ENCODE results near the gene MALSU1.

The MALSU1 gene

DNA sequence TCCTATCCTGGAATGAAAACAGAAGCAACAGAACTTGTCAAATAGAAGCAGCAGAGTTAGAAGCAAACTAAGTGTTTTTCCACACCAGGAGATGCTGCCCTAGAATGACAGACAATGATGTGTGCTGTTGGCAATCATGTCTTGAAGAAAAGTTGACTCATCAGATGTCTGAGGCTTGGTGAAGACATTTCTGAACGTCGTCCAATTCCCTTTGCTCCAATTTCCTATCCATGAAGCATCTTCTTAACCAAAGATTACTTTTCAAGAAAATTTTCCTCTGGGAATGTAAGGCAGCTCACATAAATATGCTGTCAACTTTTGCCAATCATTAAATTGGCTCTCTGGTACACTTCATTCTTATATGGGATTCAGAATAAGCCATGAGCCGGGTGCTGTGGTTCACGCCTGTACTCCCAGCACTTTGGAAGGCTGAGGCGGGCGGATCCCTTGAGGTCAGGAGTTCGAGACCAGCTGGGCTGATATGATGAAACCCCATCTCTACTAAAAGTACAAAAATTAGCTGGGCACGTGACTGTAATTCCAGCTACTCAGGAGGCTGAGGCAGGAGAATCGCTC, 34.6 kb downstream of the MALSU1 start:
- Histone ChIP-seq H2AFZ (ENCODE audit: low read depth, low read length) (no peak overlapping the region), H3K9me3 (ENCODE audit: low read length) (peaks cover 8% of the 10 kb centered on the region), H3K4me1 (ENCODE audit: insufficient read depth, low read length) (no peaks in the 10 kb centered on the region), H3K36me3 (ENCODE audit: insufficient read depth, low read length) (peaks cover 87% of the 10 kb centered on the region), H3K27me3 (ENCODE audit: insufficient read depth, low read length) (no peaks in the 10 kb centered on the region), H3K4me3 (ENCODE audit: low read length) (no peak overlapping the region)

- Histone ChIP-seq H3K4me1 (ENCODE audit: insufficient read depth, low read length) (no peaks in the 10 kb centered on the region), H3K4me3 (ENCODE audit: low read length) (no peak overlapping the region), H3K9me3 (ENCODE audit: low read length) (peaks cover 9% of the 10 kb centered on the region), H3K27me3 (ENCODE audit: insufficient read depth, low read length) (no peaks in the 10 kb centered on the region), H2AFZ (ENCODE audit: low read depth, low read length) (no peak overlapping the region), H3K36me3 (ENCODE audit: insufficient read depth, low read length) (peaks cover 90% of the 10 kb centered on the region)
Observed at GRCh38 chr7:23334482-23335056, 35.4 kb downstream of the MALSU1 start.

DNA sequence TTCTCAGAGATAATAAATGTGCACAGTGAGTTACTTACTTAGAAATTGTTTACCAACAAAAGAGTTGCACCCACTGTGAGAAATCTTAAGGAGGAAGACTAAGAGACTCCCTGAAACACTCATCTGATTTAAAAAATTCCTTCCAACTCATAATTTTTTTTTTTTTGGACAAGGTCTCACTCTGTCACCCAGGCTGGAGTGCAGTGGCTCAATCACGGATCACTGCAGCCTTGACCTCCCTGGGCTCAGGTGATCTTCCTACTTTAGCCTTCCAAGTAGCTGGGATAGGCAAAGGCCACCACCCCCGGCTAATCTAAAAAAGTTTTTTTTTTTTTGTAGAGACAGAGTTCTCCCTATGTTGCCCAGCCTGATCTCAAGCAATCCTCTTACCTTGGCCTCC, 36.0 kb downstream of the MALSU1 start:
- peaks cover 10% of the 10 kb centered on the region for H3K9me3 ChIP-seq (ENCODE audit: low read length)
- no peaks in the 10 kb centered on the region for H3K27me3 ChIP-seq (ENCODE audit: insufficient read depth, low read length)
- H3K4me3 ChIP-seq (ENCODE audit: low read length) = no peak overlapping the region
- no peak overlapping the region for H2AFZ ChIP-seq (ENCODE audit: low read depth, low read length)
- H3K4me1 ChIP-seq (ENCODE audit: insufficient read depth, low read length) = no peaks in the 10 kb centered on the region
- peaks cover 92% of the 10 kb centered on the region for H3K36me3 ChIP-seq (ENCODE audit: insufficient read depth, low read length)

- Histone ChIP-seq H3K4me3 (ENCODE audit: low read length) (no peak overlapping the region), H3K36me3 (ENCODE audit: insufficient read depth, low read length) (peaks cover 92% of the 10 kb centered on the region), H3K9me3 (ENCODE audit: low read length) (peaks cover 10% of the 10 kb centered on the region), H3K27me3 (ENCODE audit: insufficient read depth, low read length) (no peaks in the 10 kb centered on the region), H2AFZ (ENCODE audit: low read depth, low read length) (no peak overlapping the region), H3K4me1 (ENCODE audit: insufficient read depth, low read length) (no peaks in the 10 kb centered on the region)
Observed at GRCh38 chr7:23335621-23336020, 36.5 kb downstream of the MALSU1 start.

GRCh38 chr7:23336086-23336485, 36.9 kb downstream of the MALSU1 start:
- Histone ChIP-seq H3K4me3 (ENCODE audit: low read length) (no peak overlapping the region), H3K27me3 (ENCODE audit: insufficient read depth, low read length) (no peaks in the 10 kb centered on the region), H2AFZ (ENCODE audit: low read depth, low read length) (no peak overlapping the region), H3K4me1 (ENCODE audit: insufficient read depth, low read length) (no peaks in the 10 kb centered on the region), H3K36me3 (ENCODE audit: insufficient read depth, low read length) (peaks cover 93% of the 10 kb centered on the region), H3K9me3 (ENCODE audit: low read length) (peaks cover 10% of the 10 kb centered on the region)

GRCh38 chr7:23336799-23337283, 37.7 kb downstream of the MALSU1 start:
- H3K9me3 ChIP-seq (ENCODE audit: low read length) = peaks cover 10% of the 10 kb centered on the region
- H2AFZ ChIP-seq (ENCODE audit: low read depth, low read length) = no peak overlapping the region
- H3K4me1 ChIP-seq (ENCODE audit: insufficient read depth, low read length) = no peaks in the 10 kb centered on the region
- H3K27me3 ChIP-seq (ENCODE audit: insufficient read depth, low read length) = no peaks in the 10 kb centered on the region
- no peak overlapping the region for H3K4me3 ChIP-seq (ENCODE audit: low read length)
- peaks cover 95% of the 10 kb centered on the region for H3K36me3 ChIP-seq (ENCODE audit: insufficient read depth, low read length)

GRCh38 chr7:23337374-23337773, 38.2 kb downstream of the MALSU1 start:
- H3K4me3 ChIP-seq (ENCODE audit: low read length) = no peak overlapping the region
- no peaks in the 10 kb centered on the region for H3K27me3 ChIP-seq (ENCODE audit: insufficient read depth, low read length)
- H3K9me3 ChIP-seq (ENCODE audit: low read length) = peaks cover 10% of the 10 kb centered on the region
- no peak overlapping the region for H2AFZ ChIP-seq (ENCODE audit: low read depth, low read length)
- peaks cover 95% of the 10 kb centered on the region for H3K36me3 ChIP-seq (ENCODE audit: insufficient read depth, low read length)
- H3K4me1 ChIP-seq (ENCODE audit: insufficient read depth, low read length) = no peaks in the 10 kb centered on the region

DNA sequence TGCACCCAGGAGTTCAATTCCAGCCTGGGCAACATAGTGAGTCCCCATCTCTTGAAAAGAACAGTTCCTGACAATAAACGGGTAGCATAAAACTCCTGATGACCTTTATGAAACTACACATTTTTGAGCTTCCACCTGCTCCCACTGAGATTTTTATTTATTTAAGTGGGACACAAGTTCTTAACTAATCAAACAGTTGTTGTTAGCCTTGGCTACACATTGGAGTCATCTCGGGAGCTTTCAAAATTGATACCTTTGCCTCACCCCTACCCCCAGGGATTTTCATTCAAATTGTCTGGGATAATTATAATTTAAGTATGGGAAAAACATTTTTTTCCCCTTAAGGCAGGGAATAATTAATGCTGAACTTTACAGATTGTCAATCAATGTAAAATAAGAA, 39.3 kb downstream of the MALSU1 start:
- H3K4me1 ChIP-seq (ENCODE audit: insufficient read depth, low read length) = no peaks in the 10 kb centered on the region
- H3K4me3 ChIP-seq (ENCODE audit: low read length) = no peak overlapping the region
- peaks cover 95% of the 10 kb centered on the region for H3K36me3 ChIP-seq (ENCODE audit: insufficient read depth, low read length)

DNA sequence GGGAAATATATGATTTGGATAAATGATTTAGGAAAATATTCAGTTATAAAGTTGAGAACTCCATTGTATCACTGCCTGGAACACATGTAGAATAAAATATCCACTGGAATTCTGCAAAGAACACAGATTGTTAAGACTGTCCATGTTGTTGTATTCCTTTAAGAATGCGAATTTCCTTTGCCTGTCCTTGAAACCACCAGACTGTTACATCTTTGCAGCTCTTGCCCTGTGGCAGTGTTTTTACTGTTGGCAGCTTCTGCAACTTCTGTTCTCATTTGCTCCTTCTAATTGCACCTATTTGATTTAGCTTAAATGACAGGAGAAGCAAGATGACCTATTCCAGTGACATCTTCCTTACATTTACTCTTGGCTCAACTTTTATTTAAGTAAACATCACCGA, 39.7 kb downstream of the MALSU1 start:
- Histone ChIP-seq H2AFZ (ENCODE audit: low read depth, low read length) (no peak overlapping the region), H3K4me1 (ENCODE audit: insufficient read depth, low read length) (peaks cover 2% of the 10 kb centered on the region), H3K36me3 (ENCODE audit: insufficient read depth, low read length) (peaks cover 95% of the 10 kb centered on the region), H3K27me3 (ENCODE audit: insufficient read depth, low read length) (no peaks in the 10 kb centered on the region), H3K9me3 (ENCODE audit: low read length) (peaks cover 10% of the 10 kb centered on the region), H3K4me3 (ENCODE audit: low read length) (no peak overlapping the region)

More for the DNA sequence above, 39.3 kb downstream of the MALSU1 start:
- Histone ChIP-seq H3K27me3 (ENCODE audit: insufficient read depth, low read length) (no peaks in the 10 kb centered on the region), H3K9me3 (ENCODE audit: low read length) (peaks cover 10% of the 10 kb centered on the region), H2AFZ (ENCODE audit: low read depth, low read length) (no peak overlapping the region)

- H3K36me3 ChIP-seq (ENCODE audit: insufficient read depth, low read length) = peaks cover 90% of the 10 kb centered on the region
Observed at GRCh38 chr7:23341846-23342598, 42.9 kb downstream of the MALSU1 start.

DNA sequence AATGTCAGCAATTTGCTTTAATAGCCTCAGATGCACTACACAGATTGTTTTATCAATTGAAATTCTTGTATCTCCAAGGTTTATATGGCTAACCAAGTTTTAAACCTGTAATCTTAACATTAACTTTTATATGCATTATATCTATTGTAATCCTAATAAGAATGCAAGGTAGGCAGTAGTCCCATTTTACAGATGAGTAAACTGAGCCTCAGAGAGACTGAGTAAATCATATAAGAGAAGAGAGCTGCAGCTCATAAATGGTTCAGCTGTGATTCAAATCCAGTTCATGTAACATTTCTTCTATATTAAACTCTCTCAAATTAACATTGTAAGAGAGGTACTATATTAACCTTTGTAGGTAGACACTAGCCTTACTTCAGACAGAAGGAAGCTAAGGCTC, 44.0 kb downstream of the MALSU1 start:
- Histone ChIP-seq H3K4me1 (ENCODE audit: insufficient read depth, low read length) (peaks cover 13% of the 10 kb centered on the region), H3K27me3 (ENCODE audit: insufficient read depth, low read length) (no peaks in the 10 kb centered on the region), H3K36me3 (ENCODE audit: insufficient read depth, low read length) (peaks cover 90% of the 10 kb centered on the region), H3K9me3 (ENCODE audit: low read length) (peaks cover 2% of the 10 kb centered on the region), H3K4me3 (ENCODE audit: low read length) (no peak overlapping the region), H2AFZ (ENCODE audit: low read depth, low read length) (no peak overlapping the region)

More at GRCh38 chr7:23341846-23342598, 42.9 kb downstream of the MALSU1 start:
- Histone ChIP-seq H3K9me3 (ENCODE audit: low read length) (peaks cover 10% of the 10 kb centered on the region), H3K27me3 (ENCODE audit: insufficient read depth, low read length) (no peaks in the 10 kb centered on the region), H3K4me3 (ENCODE audit: low read length) (no peak overlapping the region), H3K4me1 (ENCODE audit: insufficient read depth, low read length) (peaks cover 13% of the 10 kb centered on the region), H2AFZ (ENCODE audit: low read depth, low read length) (no peak overlapping the region)

GRCh38 chr7:23343806-23344475, 44.8 kb downstream of the MALSU1 start:
- Histone ChIP-seq H3K9me3 (ENCODE audit: low read length) (peaks cover 2% of the 10 kb centered on the region), H3K36me3 (ENCODE audit: insufficient read depth, low read length) (peaks cover 90% of the 10 kb centered on the region), H2AFZ (ENCODE audit: low read depth, low read length) (no peak overlapping the region), H3K27me3 (ENCODE audit: insufficient read depth, low read length) (no peaks in the 10 kb centered on the region), H3K4me3 (ENCODE audit: low read length) (no peak overlapping the region), H3K4me1 (ENCODE audit: insufficient read depth, low read length) (peaks cover 13% of the 10 kb centered on the region)

- Histone ChIP-seq H3K4me3 (ENCODE audit: low read length) (no peak overlapping the region), H3K9me3 (ENCODE audit: low read length) (no peaks in the 10 kb centered on the region), H3K4me1 (ENCODE audit: insufficient read depth, low read length) (peaks cover 13% of the 10 kb centered on the region), H3K27me3 (ENCODE audit: insufficient read depth, low read length) (no peaks in the 10 kb centered on the region), H3K36me3 (ENCODE audit: insufficient read depth, low read length) (peaks cover 87% of the 10 kb centered on the region), H2AFZ (ENCODE audit: low read depth, low read length) (no peak overlapping the region)
Observed at GRCh38 chr7:23345601-23346000, 46.5 kb downstream of the MALSU1 start.
